GM23338 (cell line): ENCODE data around the gene HJURP. TPM values are rescaled to one million over a fixed set of nuclear protein-coding genes. Genes with fewer than 3 reads are reported as not detected.

ENCODE experiments used
- ATAC-seq: fragments of 200-7000 bp; cut with Tn5 transposase; 3 replicates; pipeline ENCODE4 v1.9.1; 2020
- DNase-seq: peaks from one replicate; pipeline ENCODE4 v3.0.0-alpha.2; 2015; ENCODE audit warnings: low spot score
- H2AFZ ChIP-seq: fragments of 200-600 bp; sonication (generic); 2 replicates; pipeline ENCODE4 v1.8.0; 2016; ENCODE audit warnings: antibody characterized with exemption, mild to moderate bottlenecking, moderate library complexity
- H3F3A ChIP-seq: fragments of 200-600 bp; sonication (generic); replicated peaks from 2 replicates; pipeline ENCODE4 v1.8.0; 2017; ENCODE audit warnings: antibody characterized with exemption, mixed run types, low read depth
- H3K27ac ChIP-seq: fragments of 200-600 bp; sonication (generic); 2 replicates; pipeline ENCODE4 v1.6.1; 2016; ENCODE audit warnings: low read depth
- H3K27me3 ChIP-seq: fragments of 200-600 bp; sonication (generic); 2 replicates; pipeline ENCODE4 v1.8.0; 2016; ENCODE audit warnings: mild to moderate bottlenecking, mixed run types, moderate library complexity; ENCODE audit not compliant: insufficient read depth
- H3K36me3 ChIP-seq: fragments of 200-600 bp; sonication (generic); 2 replicates; pipeline ENCODE4 v1.8.0; 2016; ENCODE audit warnings: mild to moderate bottlenecking; ENCODE audit not compliant: insufficient read depth
- H3K4me1 ChIP-seq: fragments of 200-600 bp; sonication (generic); 2 replicates; pipeline ENCODE4 v1.8.0; 2016; ENCODE audit warnings: mild to moderate bottlenecking, moderate library complexity; ENCODE audit not compliant: insufficient read depth
- H3K4me2 ChIP-seq: fragments of 200-600 bp; sonication (generic); 2 replicates; pipeline ENCODE4 v1.7.1; 2017; ENCODE audit warnings: mixed run types
- H3K4me3 ChIP-seq: fragments of 200-600 bp; sonication (generic); 2 replicates; pipeline ENCODE4 v1.6.1; 2016; ENCODE audit warnings: mixed run types
- H3K79me2 ChIP-seq: fragments of 200-600 bp; sonication (generic); replicated peaks from 2 replicates; pipeline ENCODE4 v1.8.0; 2017; ENCODE audit warnings: mild to moderate bottlenecking; ENCODE audit not compliant: insufficient read depth
- H3K9me2 ChIP-seq: fragments of 200-600 bp; sonication (generic); 2 replicates; pipeline ENCODE4 v1.8.0; 2017; ENCODE audit not compliant: insufficient read depth
- H4K20me1 ChIP-seq: fragments of 200-600 bp; sonication (generic); replicated peaks from 2 replicates; pipeline ENCODE4 v1.8.0; 2017; ENCODE audit warnings: mild to moderate bottlenecking; ENCODE audit not compliant: insufficient read depth
- H3K27ac Mint-ChIP-seq: 2 replicates; pipeline ENCODE4 v1.8.0; 2020; ENCODE audit warnings: inconsistent platforms, mild to moderate bottlenecking, moderate library complexity, mixed read lengths
- H3K27me3 Mint-ChIP-seq: 3 replicates; pipeline ENCODE4 v1.8.0; 2022; ENCODE audit warnings: low read depth, mild to moderate bottlenecking, moderate library complexity, mixed read lengths, inconsistent platforms; ENCODE audit not compliant: insufficient read depth, poor library complexity
- H3K36me3 Mint-ChIP-seq: 3 replicates; pipeline ENCODE4 v1.8.0; 2021; ENCODE audit warnings: low read depth, mild to moderate bottlenecking, inconsistent platforms, moderate library complexity, mixed read lengths
- H3K4me1 Mint-ChIP-seq: 3 replicates; pipeline ENCODE4 v1.8.0; 2020; ENCODE audit warnings: mild to moderate bottlenecking, inconsistent platforms, mixed read lengths
- H3K4me3 Mint-ChIP-seq: 3 replicates; pipeline ENCODE4 v1.8.0; 2021; ENCODE audit warnings: moderate library complexity, mild to moderate bottlenecking, inconsistent platforms, mixed read lengths
- H3K9me3 Mint-ChIP-seq: 3 replicates; pipeline ENCODE4 v1.8.0; 2020; ENCODE audit warnings: moderate library complexity, mild to moderate bottlenecking, inconsistent platforms, mixed read lengths
- EZH2 ChIP-seq: fragments of 200-600 bp; sonication (generic); IDR thresholded peaks from one replicate; pipeline ENCODE4 v1.8.0; 2017; ENCODE audit warnings: antibody characterized with exemption, mild to moderate bottlenecking, low read depth; ENCODE audit not compliant: unreplicated experiment
- EZH2phosphoT487 ChIP-seq: fragments of 200-600 bp; sonication (generic); IDR thresholded peaks from one replicate; pipeline ENCODE4 v1.8.1; 2018; ENCODE audit warnings: antibody characterized with exemption; ENCODE audit not compliant: unreplicated experiment
- JUNB ChIP-seq: IDR thresholded peaks from one replicate; pipeline ENCODE4 v1.6.1; 2016; ENCODE audit warnings: antibody characterized with exemption; ENCODE audit not compliant: unreplicated experiment
- POLR2AphosphoS5 ChIP-seq: IDR thresholded peaks from 2 replicates; pipeline ENCODE4 v1.6.1; 2016; ENCODE audit warnings: antibody characterized with exemption, low read depth
- REST ChIP-seq: IDR thresholded peaks from one replicate; pipeline ENCODE4 v1.6.1; 2018; ENCODE audit warnings: antibody characterized with exemption; ENCODE audit not compliant: unreplicated experiment
- STAT1 ChIP-seq: IDR thresholded peaks from one replicate; pipeline ENCODE4 v1.6.1; 2016; ENCODE audit warnings: antibody characterized with exemption; ENCODE audit not compliant: unreplicated experiment
- ZNF114 ChIP-seq: fragments of 250-450 bp; sonication (Bioruptor Pico); IDR thresholded peaks from 2 replicates; pipeline ENCODE4 v1.5.0; 2020; ENCODE audit warnings: mild to moderate bottlenecking, moderate library complexity
- ZNF331 ChIP-seq: fragments of 250-450 bp; sonication (Bioruptor Pico); IDR thresholded peaks from 2 replicates; pipeline ENCODE4 v1.5.0; 2020; ENCODE audit warnings: low read depth, mild to moderate bottlenecking, moderate library complexity
- polyA plus RNA-seq: library from polyadenylated mRNA; unstranded; fragments of >200 nt; fragmentation: Nextera tagmentation; extraction: Ambion mirVana; gene quantifications from 2 replicates; pipeline ENCODE4 v1.2.1, GENCODE V29; 2016
- total RNA-seq: library from RNA; depleted of rRNA; stranded (reverse); fragments of >200 nt; shearing (Covaris generic); gene quantifications from 2 replicates; pipeline ENCODE4 v1.2.3, GENCODE V29; 2014
- TF ChIP-seq, protein P1 (sequence below): IDR thresholded peaks from 2 replicates; pipeline ENCODE4 v1.6.1; 2016; ENCODE audit warnings: antibody characterized with exemption

Gene HJURP
- total and polyA plus RNA-seq, 2 experiments from 2014 or later = 42.9 to 49.2 TPM

GRCh38 chr2:233846387-233847247, 7.7 kb downstream of the HJURP start:
- Mint-ChIP-seq H3K9me3 (no peaks in the 10 kb centered on the region), H3K36me3 (peaks cover 99% of the 10 kb centered on the region), H3K27me3 (peaks cover 14% of the 10 kb centered on the region), H3K4me1 (no peaks in the 10 kb centered on the region), H3K27ac (no peak overlapping the region), H3K4me3 (no peak overlapping the region)
- Histone ChIP-seq H3K79me2 (peaks cover 88% of the 10 kb centered on the region), H3F3A (no peaks in the 10 kb centered on the region), H3K36me3 (peaks cover 91% of the 10 kb centered on the region), H3K9me2 (no peaks in the 10 kb centered on the region), H3K4me3 (no peak overlapping the region), H3K4me1 (no peaks in the 10 kb centered on the region), H2AFZ (no peak overlapping the region), H3K27me3 (no peaks in the 10 kb centered on the region), H4K20me1 (peaks cover 44% of the 10 kb centered on the region), H3K4me2 (no peak overlapping the region), H3K27ac (no peak overlapping the region)
- TF ChIP-seq REST = no peak
- no peak for TF ChIP-seq STAT1
- no peak for TF ChIP-seq ZNF114
- TF ChIP-seq POLR2AphosphoS5 = no peak
- TF ChIP-seq, protein P1, sequence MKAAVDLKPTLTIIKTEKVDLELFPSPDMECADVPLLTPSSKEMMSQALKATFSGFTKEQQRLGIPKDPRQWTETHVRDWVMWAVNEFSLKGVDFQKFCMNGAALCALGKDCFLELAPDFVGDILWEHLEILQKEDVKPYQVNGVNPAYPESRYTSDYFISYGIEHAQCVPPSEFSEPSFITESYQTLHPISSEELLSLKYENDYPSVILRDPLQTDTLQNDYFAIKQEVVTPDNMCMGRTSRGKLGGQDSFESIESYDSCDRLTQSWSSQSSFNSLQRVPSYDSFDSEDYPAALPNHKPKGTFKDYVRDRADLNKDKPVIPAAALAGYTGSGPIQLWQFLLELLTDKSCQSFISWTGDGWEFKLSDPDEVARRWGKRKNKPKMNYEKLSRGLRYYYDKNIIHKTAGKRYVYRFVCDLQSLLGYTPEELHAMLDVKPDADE = no peak
- no peak for TF ChIP-seq JUNB
- no peak for TF ChIP-seq EZH2
- no peak for TF ChIP-seq EZH2phosphoT487
- no peak for ATAC-seq
- DNase-seq = no peak

DNA sequence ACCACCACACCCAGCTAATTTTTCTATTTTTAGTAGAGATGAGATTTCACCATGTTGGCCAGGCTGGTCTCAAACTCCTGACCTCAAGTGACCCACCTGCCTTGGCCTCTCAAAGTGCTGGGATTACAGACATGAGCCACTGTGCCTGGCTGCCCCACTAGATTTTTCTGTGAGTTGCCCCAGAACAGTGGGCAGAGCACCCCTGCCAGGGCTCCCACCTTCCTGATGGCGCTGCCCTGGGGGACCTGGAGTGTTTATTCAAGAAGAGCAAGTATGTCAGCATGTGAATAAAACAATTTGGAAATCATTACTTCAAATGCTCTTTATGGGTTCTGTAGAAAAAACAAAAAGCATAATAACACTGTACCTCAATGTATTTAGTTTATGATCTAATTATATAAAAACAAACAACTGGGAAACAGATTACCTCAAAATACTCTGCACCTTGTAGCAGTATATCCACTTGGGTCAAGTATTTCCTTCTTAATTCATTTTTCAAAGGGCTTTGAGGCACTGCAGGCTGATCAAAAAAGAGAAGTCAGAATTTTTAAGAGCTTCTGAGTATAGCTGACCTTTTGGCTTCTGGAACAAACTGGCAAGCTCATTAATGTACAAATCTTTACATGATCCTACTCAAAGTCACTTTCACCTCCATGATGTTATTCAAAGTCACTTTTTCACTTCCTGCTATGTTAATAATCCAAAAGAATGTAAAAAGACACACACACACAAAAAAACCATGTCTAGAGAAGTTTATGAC, 8.9 kb downstream of the HJURP start:
- ATAC-seq (no peak), DNase-seq (no peak)
- H3K4me1 Mint-ChIP-seq = peaks cover 3% of the 10 kb centered on the region; the same call in 1 of the 3 replicates
- H2AFZ ChIP-seq = no peak overlapping the region
- H3K4me2 ChIP-seq = no peak overlapping the region
- H3K79me2 ChIP-seq = peaks cover 88% of the 10 kb centered on the region
- H3F3A ChIP-seq = no peaks in the 10 kb centered on the region
- no peak overlapping the region for H3K4me3 ChIP-seq
- H3K27ac ChIP-seq = no peak overlapping the region
- H3K4me1 ChIP-seq = no peaks in the 10 kb centered on the region
- H3K27me3 ChIP-seq = no peaks in the 10 kb centered on the region
- H3K27ac Mint-ChIP-seq = no peak overlapping the region
- H4K20me1 ChIP-seq = peaks cover 47% of the 10 kb centered on the region
- H3K4me3 Mint-ChIP-seq = no peak overlapping the region
- H3K36me3 ChIP-seq = peaks cover 91% of the 10 kb centered on the region
- no peaks in the 10 kb centered on the region for H3K9me2 ChIP-seq
- peaks cover 99% of the 10 kb centered on the region for H3K36me3 Mint-ChIP-seq
- no peaks in the 10 kb centered on the region for H3K9me3 Mint-ChIP-seq
- peaks cover 14% of the 10 kb centered on the region for H3K27me3 Mint-ChIP-seq
- TF ChIP-seq STAT1 (no peak), ZNF114 (no peak), EZH2phosphoT487 (no peak), ZNF331 (CRISPR knock-in tag) (no peak)
